ENCODE data around the gene TMPRSS12. TPM values are rescaled to one million over a fixed set of nuclear protein-coding genes. Genes with fewer than 3 reads are reported as not detected.

TMPRSS12 gene
- total RNA-seq = not detected in 2 replicates

DNA sequence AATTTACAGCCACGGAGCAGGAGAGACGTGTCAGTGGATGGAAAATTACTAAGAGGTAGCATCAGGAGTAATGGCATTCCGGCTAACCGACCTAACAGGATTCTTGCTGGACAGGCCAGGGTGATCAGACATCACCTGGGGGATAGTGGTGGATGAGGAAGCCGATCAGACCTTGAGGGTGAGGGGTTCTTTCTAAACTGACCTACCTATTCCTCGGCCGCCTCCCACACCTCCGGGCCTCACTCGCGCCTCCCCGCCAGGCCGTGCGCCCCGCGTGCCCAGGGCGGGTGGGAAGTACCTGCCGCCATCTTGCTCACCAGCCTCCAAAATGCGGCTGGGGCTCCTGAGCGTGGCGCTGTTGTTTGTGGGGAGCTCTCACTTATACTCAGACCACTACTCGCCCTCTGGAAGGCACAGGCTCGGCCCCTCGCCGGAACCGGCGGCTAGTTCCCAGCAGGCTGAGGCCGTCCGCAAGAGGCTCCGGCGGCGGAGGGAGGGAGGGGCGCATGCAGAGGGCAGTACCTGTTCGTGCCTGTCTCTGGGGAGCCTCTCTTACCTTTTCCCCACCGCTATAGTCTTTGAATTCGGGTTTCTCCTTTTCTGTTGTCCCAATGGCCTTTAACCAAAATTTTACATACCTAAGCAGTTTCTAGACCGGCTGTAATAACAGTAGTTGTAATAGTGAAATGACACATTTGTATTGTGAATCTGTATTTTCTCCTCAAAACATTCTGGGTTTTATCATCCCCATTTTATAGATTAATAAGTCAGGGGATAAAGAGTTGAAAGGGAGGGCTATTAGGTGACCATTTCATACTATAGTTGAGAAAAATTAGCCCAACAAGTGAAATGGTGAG, at the start of gene TMPRSS12:
TMPRSS12 (plus strand) TSS at position 290 of the 857 bp plus-strand sequence; CDS start at position 329, 39 bp downstream.

Other genes starting within 250 kb of the TMPRSS12 start
- 16.9 and 22.6 TPM in 2 replicates for gene ATF1, start 78.8 kb upstream of the TMPRSS12 start, total RNA-seq
- not detected in 2 replicates for gene HIGD1C, start 109.6 kb downstream of the TMPRSS12 start, total RNA-seq
- gene SLC11A2, start 183.5 kb downstream of the TMPRSS12 start, total RNA-seq = 21.9 and 25.5 TPM in 2 replicates
- 33.3 and 46.8 TPM in 2 replicates for gene LETMD1, start 205.4 kb downstream of the TMPRSS12 start, total RNA-seq
- gene CSRNP2, start 240.7 kb downstream of the TMPRSS12 start, total RNA-seq = 14.9 and 19.0 TPM in 2 replicates

Measured in hair follicular keratinocyte (primary cell).